Ovary (tissue), 3 donors: ENCODE results near the gene SLC23A1.

Source experiments
- CTCF ChIP-seq, 3 donors: fragments of 450-650 bp in 2 of 3; fragments of 200-600 bp in 1 of 3; IDR thresholded peaks; one replicate each; pipeline versions ENCODE4 v1.5.1 to v1.8.0; 2016 to 2022; ENCODE audit warnings: antibody characterized with exemption in 3 of 3, mild to moderate bottlenecking in 1 of 3
- POLR2A ChIP-seq: fragments of 450-650 bp; IDR thresholded peaks from one replicate; pipeline ENCODE4 v1.6.1; 2017; ENCODE audit warnings: antibody characterized with exemption, mild to moderate bottlenecking, moderate library complexity
- donor health status: DM: no; HTN: no; CAD: no.

DNA sequence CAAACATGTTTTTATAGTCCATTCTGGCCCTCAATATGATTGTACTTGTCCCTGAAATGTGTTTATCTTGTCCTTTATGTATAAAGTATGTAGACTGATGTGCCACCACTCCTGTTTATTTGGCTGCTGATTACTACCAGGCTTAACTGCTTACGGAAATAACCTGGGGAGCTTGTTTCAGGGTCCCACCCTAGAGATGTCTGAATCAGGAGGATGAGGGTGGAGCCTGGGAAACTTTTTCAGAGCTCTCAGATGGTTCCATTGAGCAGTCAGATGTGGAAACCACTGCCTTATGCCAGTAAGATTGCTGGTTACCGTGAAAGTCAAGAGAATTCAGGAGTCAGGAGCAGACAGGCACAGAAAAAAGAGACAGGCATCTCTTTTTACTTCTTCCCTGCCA lies 19.2 kb downstream of the SLC23A1 start:
- no peak for TF ChIP-seq CTCF (IDR thresholded peaks at IDR 0.05)
- no peak for TF ChIP-seq POLR2A
